Dermis microvascular lymphatic vessel endothelial cell (primary cell): ENCODE data around the gene UGT8. TPM values are rescaled to one million over a fixed set of nuclear protein-coding genes. Genes with fewer than 3 reads are reported as not detected.

ENCODE experiments used
- DNase-seq, 2 donors: peaks; one replicate each; pipeline versions ENCODE4 v3.0.0 to v3.0.0-alpha.2; 2010; ENCODE audit warnings: low read depth in 2 of 2
- total RNA-seq: library from RNA; depleted of rRNA; stranded (reverse); fragments of >200 nt; gene quantifications from 2 replicates; pipeline ENCODE4 v1.2.1, GENCODE V29; 2014

UGT8 gene
- total RNA-seq, 1 donor from 2014 or later, result not detected

- DNase-seq, result no peak
Observed at GRCh38 chr4:114690571-114690970, 92.0 kb downstream of the UGT8 start.

GRCh38 chr4:114691865-114692264 is 93.3 kb downstream of the UGT8 start:
- no peak for DNase-seq

- DNase-seq, result no peak
Observed at GRCh38 chr4:114692958-114693357, 94.4 kb downstream of the UGT8 start.

- DNase-seq, result peak; percentile 26 to 33
Observed at GRCh38 chr4:114694770-114695169, 96.2 kb downstream of the UGT8 start.

- DNase-seq, result no peak
Observed at GRCh38 chr4:114698231-114698630, 99.6 kb downstream of the UGT8 start.

GRCh38 chr4:114701491-114701890 is 102.9 kb downstream of the UGT8 start:
- DNase-seq, result no peak

GRCh38 chr4:114717432-114717831 is 118.8 kb downstream of the UGT8 start:
- no peak for DNase-seq

- DNase-seq, result no peak
Observed at GRCh38 chr4:114725066-114725465, 126.5 kb downstream of the UGT8 start.

- no peak for DNase-seq
Observed at GRCh38 chr4:114727461-114727860, 128.9 kb downstream of the UGT8 start.
